GM23338 (cell line): ENCODE data around the gene GPRC5D. TPM values are rescaled to one million over a fixed set of nuclear protein-coding genes. Genes with fewer than 3 reads are reported as not detected.

ENCODE experiments used
- ATAC-seq: fragments of 200-7000 bp; cut with Tn5 transposase; 3 replicates; pipeline ENCODE4 v1.9.1; 2020
- DNase-seq: peaks from one replicate; pipeline ENCODE4 v3.0.0-alpha.2; 2015; ENCODE audit warnings: low spot score
- H2AFZ ChIP-seq: fragments of 200-600 bp; sonication (generic); 2 replicates; pipeline ENCODE4 v1.8.0; 2016; ENCODE audit warnings: antibody characterized with exemption, mild to moderate bottlenecking, moderate library complexity
- H3F3A ChIP-seq: fragments of 200-600 bp; sonication (generic); replicated peaks from 2 replicates; pipeline ENCODE4 v1.8.0; 2017; ENCODE audit warnings: antibody characterized with exemption, mixed run types, low read depth
- H3K27ac ChIP-seq: fragments of 200-600 bp; sonication (generic); 2 replicates; pipeline ENCODE4 v1.6.1; 2016; ENCODE audit warnings: low read depth
- H3K27me3 ChIP-seq: fragments of 200-600 bp; sonication (generic); 2 replicates; pipeline ENCODE4 v1.8.0; 2016; ENCODE audit warnings: mild to moderate bottlenecking, mixed run types, moderate library complexity; ENCODE audit not compliant: insufficient read depth
- H3K36me3 ChIP-seq: fragments of 200-600 bp; sonication (generic); 2 replicates; pipeline ENCODE4 v1.8.0; 2016; ENCODE audit warnings: mild to moderate bottlenecking; ENCODE audit not compliant: insufficient read depth
- H3K4me1 ChIP-seq: fragments of 200-600 bp; sonication (generic); 2 replicates; pipeline ENCODE4 v1.8.0; 2016; ENCODE audit warnings: mild to moderate bottlenecking, moderate library complexity; ENCODE audit not compliant: insufficient read depth
- H3K4me2 ChIP-seq: fragments of 200-600 bp; sonication (generic); 2 replicates; pipeline ENCODE4 v1.7.1; 2017; ENCODE audit warnings: mixed run types
- H3K4me3 ChIP-seq: fragments of 200-600 bp; sonication (generic); 2 replicates; pipeline ENCODE4 v1.6.1; 2016; ENCODE audit warnings: mixed run types
- H3K79me2 ChIP-seq: fragments of 200-600 bp; sonication (generic); replicated peaks from 2 replicates; pipeline ENCODE4 v1.8.0; 2017; ENCODE audit warnings: mild to moderate bottlenecking; ENCODE audit not compliant: insufficient read depth
- H3K9me2 ChIP-seq: fragments of 200-600 bp; sonication (generic); 2 replicates; pipeline ENCODE4 v1.8.0; 2017; ENCODE audit not compliant: insufficient read depth
- H4K20me1 ChIP-seq: fragments of 200-600 bp; sonication (generic); replicated peaks from 2 replicates; pipeline ENCODE4 v1.8.0; 2017; ENCODE audit warnings: mild to moderate bottlenecking; ENCODE audit not compliant: insufficient read depth
- H3K27ac Mint-ChIP-seq: 2 replicates; pipeline ENCODE4 v1.8.0; 2020; ENCODE audit warnings: inconsistent platforms, mild to moderate bottlenecking, moderate library complexity, mixed read lengths
- H3K27me3 Mint-ChIP-seq: 3 replicates; pipeline ENCODE4 v1.8.0; 2022; ENCODE audit warnings: low read depth, mild to moderate bottlenecking, moderate library complexity, mixed read lengths, inconsistent platforms; ENCODE audit not compliant: insufficient read depth, poor library complexity
- H3K36me3 Mint-ChIP-seq: 3 replicates; pipeline ENCODE4 v1.8.0; 2021; ENCODE audit warnings: low read depth, mild to moderate bottlenecking, inconsistent platforms, moderate library complexity, mixed read lengths
- H3K4me1 Mint-ChIP-seq: 3 replicates; pipeline ENCODE4 v1.8.0; 2020; ENCODE audit warnings: mild to moderate bottlenecking, inconsistent platforms, mixed read lengths
- H3K4me3 Mint-ChIP-seq: 3 replicates; pipeline ENCODE4 v1.8.0; 2021; ENCODE audit warnings: moderate library complexity, mild to moderate bottlenecking, inconsistent platforms, mixed read lengths
- H3K9me3 Mint-ChIP-seq: 3 replicates; pipeline ENCODE4 v1.8.0; 2020; ENCODE audit warnings: moderate library complexity, mild to moderate bottlenecking, inconsistent platforms, mixed read lengths
- CREB1 ChIP-seq: fragments of 250-450 bp; sonication (Bioruptor Pico); IDR thresholded peaks from 2 replicates; pipeline ENCODE4 v1.5.0; 2020; ENCODE audit warnings: low read depth, mild to moderate bottlenecking, moderate library complexity
- EZH2phosphoT487 ChIP-seq: fragments of 200-600 bp; sonication (generic); IDR thresholded peaks from one replicate; pipeline ENCODE4 v1.8.1; 2018; ENCODE audit warnings: antibody characterized with exemption; ENCODE audit not compliant: unreplicated experiment
- ZNF331 ChIP-seq: fragments of 250-450 bp; sonication (Bioruptor Pico); IDR thresholded peaks from 2 replicates; pipeline ENCODE4 v1.5.0; 2020; ENCODE audit warnings: low read depth, mild to moderate bottlenecking, moderate library complexity
- long read RNA-seq: library from polyadenylated mRNA; unstranded; transcript quantifications from one replicate; pipeline ENCODE4 v2.0.0, GENCODE V29; 2020; ENCODE audit not compliant: unreplicated experiment
- polyA plus RNA-seq: library from polyadenylated mRNA; unstranded; fragments of >200 nt; fragmentation: Nextera tagmentation; extraction: Ambion mirVana; gene quantifications from 2 replicates; pipeline ENCODE4 v1.2.1, GENCODE V29; 2016
- total RNA-seq: library from RNA; depleted of rRNA; stranded (reverse); fragments of >200 nt; shearing (Covaris generic); gene quantifications from 2 replicates; pipeline ENCODE4 v1.2.3, GENCODE V29; 2014; rRNA removed
- TF ChIP-seq, protein P1 (sequence below): fragments of 250-450 bp; sonication (Bioruptor Pico); IDR thresholded peaks from 2 replicates; pipeline ENCODE4 v1.5.0; 2020; ENCODE audit warnings: mild to moderate bottlenecking, moderate library complexity
- TF ChIP-seq, protein P2 (sequence below): IDR thresholded peaks from 2 replicates; pipeline ENCODE4 v1.6.1; 2016; ENCODE audit warnings: antibody characterized with exemption
- TF ChIP-seq, protein P3 (sequence below), 2 experiments: fragments of 200-600 bp in 1 of 2; sonication (generic) in 1 of 2; conservative IDR thresholded peaks; 2 replicates each; pipeline versions ENCODE4 v1.5.1 to v1.6.1; 2016 to 2017; ENCODE audit warnings: antibody characterized with exemption in 2 of 2, low read depth in 2 of 2, mild to moderate bottlenecking in 2 of 2, moderate library complexity in 1 of 2

GPRC5D gene
- total RNA-seq, result not detected in 2 replicates
- polyA plus RNA-seq, result not detected in 2 replicates
- long read RNA-seq, result 0 reads

DNA sequence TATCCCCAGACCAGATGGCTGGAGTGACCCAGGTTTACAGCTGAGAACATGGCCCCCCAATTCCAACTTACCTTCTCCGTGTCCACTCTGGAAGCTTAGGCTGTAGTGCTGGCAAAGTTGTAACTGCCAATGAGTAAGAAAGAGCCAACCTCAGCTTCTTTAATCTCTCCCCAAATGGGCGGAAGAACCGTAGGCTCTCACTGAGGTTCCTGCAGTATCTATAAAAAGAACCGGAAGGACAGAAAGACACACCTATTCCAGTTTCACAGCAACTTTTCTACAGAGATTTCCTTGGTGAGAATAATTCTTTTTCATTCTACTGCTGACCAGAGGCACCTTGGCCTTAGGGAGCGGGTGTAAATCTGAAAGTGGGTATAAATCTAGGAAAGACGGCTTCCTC lies at the start of gene GPRC5D:
GPRC5D (minus strand) TSS at position 135 of the 400 bp plus-strand sequence. CDS start 1,786 bp downstream, outside the sequence.
- no peak within 1 kb of the TSS for H3K27ac ChIP-seq
- no peak within 1 kb of the TSS for H2AFZ ChIP-seq
- no peak within 1 kb of the TSS for H3K4me3 ChIP-seq
- H3K4me2 ChIP-seq, result no peak within 1 kb of the TSS
- no peaks in the 10 kb centered on the region for H3K9me3 Mint-ChIP-seq
- no peaks in the 10 kb centered on the region for H3K4me1 ChIP-seq
- TF ChIP-seq ZNF331 (CRISPR knock-in tag) (no peak), CREB1 (CRISPR knock-in tag) (no peak), EZH2phosphoT487 (no peak)
- TF ChIP-seq, protein P1, sequence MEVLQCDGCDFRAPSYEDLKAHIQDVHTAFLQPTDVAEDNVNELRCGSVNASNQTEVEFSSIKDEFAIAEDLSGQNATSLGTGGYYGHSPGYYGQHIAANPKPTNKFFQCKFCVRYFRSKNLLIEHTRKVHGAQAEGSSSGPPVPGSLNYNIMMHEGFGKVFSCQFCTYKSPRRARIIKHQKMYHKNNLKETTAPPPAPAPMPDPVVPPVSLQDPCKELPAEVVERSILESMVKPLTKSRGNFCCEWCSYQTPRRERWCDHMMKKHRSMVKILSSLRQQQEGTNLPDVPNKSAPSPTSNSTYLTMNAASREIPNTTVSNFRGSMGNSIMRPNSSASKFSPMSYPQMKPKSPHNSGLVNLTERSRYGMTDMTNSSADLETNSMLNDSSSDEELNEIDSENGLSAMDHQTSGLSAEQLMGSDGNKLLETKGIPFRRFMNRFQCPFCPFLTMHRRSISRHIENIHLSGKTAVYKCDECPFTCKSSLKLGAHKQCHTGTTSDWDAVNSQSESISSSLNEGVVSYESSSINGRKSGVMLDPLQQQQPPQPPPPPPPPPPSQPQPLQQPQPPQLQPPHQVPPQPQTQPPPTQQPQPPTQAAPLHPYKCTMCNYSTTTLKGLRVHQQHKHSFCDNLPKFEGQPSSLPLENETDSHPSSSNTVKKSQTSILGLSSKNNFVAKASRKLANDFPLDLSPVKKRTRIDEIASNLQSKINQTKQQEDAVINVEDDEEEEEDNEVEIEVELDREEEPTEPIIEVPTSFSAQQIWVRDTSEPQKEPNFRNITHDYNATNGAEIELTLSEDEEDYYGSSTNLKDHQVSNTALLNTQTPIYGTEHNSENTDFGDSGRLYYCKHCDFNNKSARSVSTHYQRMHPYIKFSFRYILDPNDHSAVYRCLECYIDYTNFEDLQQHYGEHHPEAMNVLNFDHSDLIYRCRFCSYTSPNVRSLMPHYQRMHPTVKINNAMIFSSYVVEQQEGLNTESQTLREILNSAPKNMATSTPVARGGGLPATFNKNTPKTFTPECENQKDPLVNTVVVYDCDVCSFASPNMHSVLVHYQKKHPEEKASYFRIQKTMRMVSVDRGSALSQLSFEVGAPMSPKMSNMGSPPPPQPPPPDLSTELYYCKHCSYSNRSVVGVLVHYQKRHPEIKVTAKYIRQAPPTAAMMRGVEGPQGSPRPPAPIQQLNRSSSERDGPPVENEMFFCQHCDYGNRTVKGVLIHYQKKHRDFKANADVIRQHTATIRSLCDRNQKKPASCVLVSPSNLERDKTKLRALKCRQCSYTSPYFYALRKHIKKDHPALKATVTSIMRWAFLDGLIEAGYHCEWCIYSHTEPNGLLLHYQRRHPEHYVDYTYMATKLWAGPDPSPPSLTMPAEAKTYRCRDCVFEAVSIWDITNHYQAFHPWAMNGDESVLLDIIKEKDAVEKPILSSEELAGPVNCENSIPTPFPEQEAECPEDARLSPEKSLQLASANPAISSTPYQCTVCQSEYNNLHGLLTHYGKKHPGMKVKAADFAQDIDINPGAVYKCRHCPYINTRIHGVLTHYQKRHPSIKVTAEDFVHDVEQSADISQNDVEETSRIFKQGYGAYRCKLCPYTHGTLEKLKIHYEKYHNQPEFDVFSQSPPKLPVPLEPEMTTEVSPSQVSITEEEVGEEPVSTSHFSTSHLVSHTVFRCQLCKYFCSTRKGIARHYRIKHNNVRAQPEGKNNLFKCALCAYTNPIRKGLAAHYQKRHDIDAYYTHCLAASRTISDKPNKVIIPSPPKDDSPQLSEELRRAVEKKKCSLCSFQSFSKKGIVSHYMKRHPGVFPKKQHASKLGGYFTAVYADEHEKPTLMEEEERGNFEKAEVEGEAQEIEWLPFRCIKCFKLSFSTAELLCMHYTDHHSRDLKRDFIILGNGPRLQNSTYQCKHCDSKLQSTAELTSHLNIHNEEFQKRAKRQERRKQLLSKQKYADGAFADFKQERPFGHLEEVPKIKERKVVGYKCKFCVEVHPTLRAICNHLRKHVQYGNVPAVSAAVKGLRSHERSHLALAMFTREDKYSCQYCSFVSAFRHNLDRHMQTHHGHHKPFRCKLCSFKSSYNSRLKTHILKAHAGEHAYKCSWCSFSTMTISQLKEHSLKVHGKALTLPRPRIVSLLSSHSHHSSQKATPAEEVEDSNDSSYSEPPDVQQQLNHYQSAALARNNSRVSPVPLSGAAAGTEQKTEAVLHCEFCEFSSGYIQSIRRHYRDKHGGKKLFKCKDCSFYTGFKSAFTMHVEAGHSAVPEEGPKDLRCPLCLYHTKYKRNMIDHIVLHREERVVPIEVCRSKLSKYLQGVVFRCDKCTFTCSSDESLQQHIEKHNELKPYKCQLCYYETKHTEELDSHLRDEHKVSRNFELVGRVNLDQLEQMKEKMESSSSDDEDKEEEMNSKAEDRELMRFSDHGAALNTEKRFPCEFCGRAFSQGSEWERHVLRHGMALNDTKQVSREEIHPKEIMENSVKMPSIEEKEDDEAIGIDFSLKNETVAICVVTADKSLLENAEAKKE, result no peak
- TF ChIP-seq, protein P2, sequence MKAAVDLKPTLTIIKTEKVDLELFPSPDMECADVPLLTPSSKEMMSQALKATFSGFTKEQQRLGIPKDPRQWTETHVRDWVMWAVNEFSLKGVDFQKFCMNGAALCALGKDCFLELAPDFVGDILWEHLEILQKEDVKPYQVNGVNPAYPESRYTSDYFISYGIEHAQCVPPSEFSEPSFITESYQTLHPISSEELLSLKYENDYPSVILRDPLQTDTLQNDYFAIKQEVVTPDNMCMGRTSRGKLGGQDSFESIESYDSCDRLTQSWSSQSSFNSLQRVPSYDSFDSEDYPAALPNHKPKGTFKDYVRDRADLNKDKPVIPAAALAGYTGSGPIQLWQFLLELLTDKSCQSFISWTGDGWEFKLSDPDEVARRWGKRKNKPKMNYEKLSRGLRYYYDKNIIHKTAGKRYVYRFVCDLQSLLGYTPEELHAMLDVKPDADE, result no peak
- TF ChIP-seq, protein P3, sequence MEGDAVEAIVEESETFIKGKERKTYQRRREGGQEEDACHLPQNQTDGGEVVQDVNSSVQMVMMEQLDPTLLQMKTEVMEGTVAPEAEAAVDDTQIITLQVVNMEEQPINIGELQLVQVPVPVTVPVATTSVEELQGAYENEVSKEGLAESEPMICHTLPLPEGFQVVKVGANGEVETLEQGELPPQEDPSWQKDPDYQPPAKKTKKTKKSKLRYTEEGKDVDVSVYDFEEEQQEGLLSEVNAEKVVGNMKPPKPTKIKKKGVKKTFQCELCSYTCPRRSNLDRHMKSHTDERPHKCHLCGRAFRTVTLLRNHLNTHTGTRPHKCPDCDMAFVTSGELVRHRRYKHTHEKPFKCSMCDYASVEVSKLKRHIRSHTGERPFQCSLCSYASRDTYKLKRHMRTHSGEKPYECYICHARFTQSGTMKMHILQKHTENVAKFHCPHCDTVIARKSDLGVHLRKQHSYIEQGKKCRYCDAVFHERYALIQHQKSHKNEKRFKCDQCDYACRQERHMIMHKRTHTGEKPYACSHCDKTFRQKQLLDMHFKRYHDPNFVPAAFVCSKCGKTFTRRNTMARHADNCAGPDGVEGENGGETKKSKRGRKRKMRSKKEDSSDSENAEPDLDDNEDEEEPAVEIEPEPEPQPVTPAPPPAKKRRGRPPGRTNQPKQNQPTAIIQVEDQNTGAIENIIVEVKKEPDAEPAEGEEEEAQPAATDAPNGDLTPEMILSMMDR (conservative IDR thresholded peaks at IDR 0.05; ENCODE audit: low read depth in 2 of 2), result no peak
- no peaks in the 10 kb centered on the region; the same call in 1 of the 2 replicates for H3K9me2 ChIP-seq
- H3F3A ChIP-seq, result no peaks in the 10 kb centered on the region
- no peaks in the 10 kb centered on the region for H3K4me1 Mint-ChIP-seq
- no peaks in the 10 kb centered on the region for H3K79me2 ChIP-seq
- H3K27ac Mint-ChIP-seq, result no peak within 1 kb of the TSS
- no peaks in the 10 kb centered on the region for H3K27me3 ChIP-seq
- DNase-seq (no peak), ATAC-seq (no peak)
- H3K27me3 Mint-ChIP-seq, result peaks cover 5% of the 10 kb centered on the region
- no peaks in the 10 kb centered on the region for H3K36me3 Mint-ChIP-seq
- H3K36me3 ChIP-seq, result no peaks in the 10 kb centered on the region
- H4K20me1 ChIP-seq, result no peaks in the 10 kb centered on the region
- H3K4me3 Mint-ChIP-seq, result no peak within 1 kb of the TSS
